HG03159 (cell line): Measurements from ENCODE around the gene FSTL4.
"Not testable (repeated sequence)": the region's sequence is repeated elsewhere in the genome, so short reads cannot be mapped to it uniquely, and the experiment has no call there.

ENCODE experiments used
- ATAC-seq: cut with Tn5 transposase; IDR thresholded peaks from one replicate; pipeline ENCODE4 v1.9.1; 2021; ENCODE audit warnings: mild to moderate bottlenecking, moderate library complexity; ENCODE audit not compliant: unreplicated experiment

Gene FSTL4

GRCh38 chr5:133559960-133560359 lies 52.4 kb downstream of the FSTL4 start:
- ATAC-seq: no peak

GRCh38 chr5:133556551-133556950 lies 55.8 kb downstream of the FSTL4 start:
- no peak for ATAC-seq

GRCh38 chr5:133554279-133554678 lies 58.1 kb downstream of the FSTL4 start:
- ATAC-seq: no peak

GRCh38 chr5:133552925-133553525 lies 59.3 kb downstream of the FSTL4 start:
- ATAC-seq: peak; percentile 74

GRCh38 chr5:133546500-133546899 lies 65.8 kb downstream of the FSTL4 start:
- no peak for ATAC-seq

- no peak for ATAC-seq
Observed at GRCh38 chr5:133544346-133544745, 68.0 kb downstream of the FSTL4 start.

- no peak for ATAC-seq
Observed at GRCh38 chr5:133539818-133540217, 72.5 kb downstream of the FSTL4 start.

- ATAC-seq: no peak
Observed at GRCh38 chr5:133538718-133539117, 73.6 kb downstream of the FSTL4 start.

- not testable (repeated sequence) for ATAC-seq
Observed at GRCh38 chr5:133535241-133535929, 77.0 kb downstream of the FSTL4 start.

GRCh38 chr5:133534566-133534965 lies 77.8 kb downstream of the FSTL4 start:
- no peak for ATAC-seq

GRCh38 chr5:133533541-133533940 lies 78.8 kb downstream of the FSTL4 start:
- no peak for ATAC-seq

- no peak for ATAC-seq
Observed at GRCh38 chr5:133531594-133531993, 80.7 kb downstream of the FSTL4 start.

GRCh38 chr5:133531178-133531577 lies 81.2 kb downstream of the FSTL4 start:
- ATAC-seq: no peak

GRCh38 chr5:133530270-133530669 lies 82.1 kb downstream of the FSTL4 start:
- no peak for ATAC-seq

GRCh38 chr5:133528841-133529240 lies 83.5 kb downstream of the FSTL4 start:
- ATAC-seq: no peak

- ATAC-seq: no peak
Observed at GRCh38 chr5:133527311-133527710, 85.0 kb downstream of the FSTL4 start.

- ATAC-seq: no peak
Observed at GRCh38 chr5:133526368-133526767, 86.0 kb downstream of the FSTL4 start.

- no peak for ATAC-seq
Observed at GRCh38 chr5:133525126-133525525, 87.2 kb downstream of the FSTL4 start.

GRCh38 chr5:133524666-133525065 lies 87.7 kb downstream of the FSTL4 start:
- no peak for ATAC-seq

GRCh38 chr5:133523961-133524586 lies 88.3 kb downstream of the FSTL4 start:
- ATAC-seq: no peak

GRCh38 chr5:133523013-133523658 lies 89.2 kb downstream of the FSTL4 start:
- ATAC-seq: no peak

- no peak for ATAC-seq
Observed at GRCh38 chr5:133521801-133522200, 90.5 kb downstream of the FSTL4 start.
